GM19099 (cell line): ENCODE data around the gene FCHSD1.

ENCODE experiments used
- POLR2A ChIP-seq: IDR thresholded peaks from 3 replicates; pipeline ENCODE4 v1.6.1; 2011; ENCODE audit warnings: low read depth; ENCODE audit not compliant: insufficient read length; ENCODE audit errors: extremely low read depth

The FCHSD1 gene

DNA sequence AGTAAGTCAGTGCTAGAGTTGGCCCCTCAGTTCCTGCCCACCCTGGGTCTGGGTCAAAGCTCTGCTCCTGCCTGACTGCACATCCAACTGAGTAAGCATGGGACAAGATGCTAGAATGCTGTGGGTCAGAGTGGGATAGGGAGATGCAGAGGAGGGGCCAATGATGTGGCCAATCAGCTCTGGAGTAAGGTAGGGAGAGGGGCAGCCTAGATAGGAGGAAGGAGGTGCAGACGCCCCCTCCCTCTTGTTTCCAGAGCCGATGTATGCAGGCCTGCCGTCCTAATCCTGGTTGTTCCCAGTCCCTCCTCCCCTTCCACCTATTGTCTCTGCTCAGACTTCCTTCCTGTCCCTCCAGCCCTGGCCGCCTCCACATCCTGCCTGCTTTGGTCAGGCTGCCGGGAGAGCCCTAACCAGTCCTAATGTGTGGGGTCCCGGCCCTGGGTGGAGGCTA lies 29.6 kb upstream of the FCHSD1 start:
- no peak for TF ChIP-seq POLR2A

DNA sequence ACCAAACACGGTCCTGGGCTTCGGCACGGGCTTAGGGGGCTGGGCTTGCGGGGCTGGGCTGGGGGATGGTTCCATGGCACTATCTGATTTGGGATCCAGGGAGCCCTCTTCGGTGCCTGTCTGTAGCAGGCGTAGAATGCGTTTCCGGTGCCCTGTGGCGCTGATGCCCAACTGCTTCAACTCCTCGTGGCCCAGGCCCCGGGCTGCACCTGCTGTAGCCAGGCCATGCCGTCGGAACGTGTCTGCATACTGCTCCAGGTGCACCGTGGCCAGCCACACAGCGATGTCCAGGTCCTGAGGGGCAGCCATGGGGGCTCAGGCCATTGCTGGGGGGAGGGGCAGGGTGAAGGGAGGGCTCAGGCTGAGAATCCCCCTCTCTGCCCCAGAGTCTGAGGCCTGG lies 29.0 kb upstream of the FCHSD1 start:
- TF ChIP-seq POLR2A: no peak

GRCh38 chr5:141677415-141677814 lies 26.2 kb upstream of the FCHSD1 start:
- no peak for TF ChIP-seq POLR2A

GRCh38 chr5:141675672-141676071 lies 24.5 kb upstream of the FCHSD1 start:
- no peak for TF ChIP-seq POLR2A

GRCh38 chr5:141674747-141675146 lies 23.5 kb upstream of the FCHSD1 start:
- TF ChIP-seq POLR2A: no peak

DNA sequence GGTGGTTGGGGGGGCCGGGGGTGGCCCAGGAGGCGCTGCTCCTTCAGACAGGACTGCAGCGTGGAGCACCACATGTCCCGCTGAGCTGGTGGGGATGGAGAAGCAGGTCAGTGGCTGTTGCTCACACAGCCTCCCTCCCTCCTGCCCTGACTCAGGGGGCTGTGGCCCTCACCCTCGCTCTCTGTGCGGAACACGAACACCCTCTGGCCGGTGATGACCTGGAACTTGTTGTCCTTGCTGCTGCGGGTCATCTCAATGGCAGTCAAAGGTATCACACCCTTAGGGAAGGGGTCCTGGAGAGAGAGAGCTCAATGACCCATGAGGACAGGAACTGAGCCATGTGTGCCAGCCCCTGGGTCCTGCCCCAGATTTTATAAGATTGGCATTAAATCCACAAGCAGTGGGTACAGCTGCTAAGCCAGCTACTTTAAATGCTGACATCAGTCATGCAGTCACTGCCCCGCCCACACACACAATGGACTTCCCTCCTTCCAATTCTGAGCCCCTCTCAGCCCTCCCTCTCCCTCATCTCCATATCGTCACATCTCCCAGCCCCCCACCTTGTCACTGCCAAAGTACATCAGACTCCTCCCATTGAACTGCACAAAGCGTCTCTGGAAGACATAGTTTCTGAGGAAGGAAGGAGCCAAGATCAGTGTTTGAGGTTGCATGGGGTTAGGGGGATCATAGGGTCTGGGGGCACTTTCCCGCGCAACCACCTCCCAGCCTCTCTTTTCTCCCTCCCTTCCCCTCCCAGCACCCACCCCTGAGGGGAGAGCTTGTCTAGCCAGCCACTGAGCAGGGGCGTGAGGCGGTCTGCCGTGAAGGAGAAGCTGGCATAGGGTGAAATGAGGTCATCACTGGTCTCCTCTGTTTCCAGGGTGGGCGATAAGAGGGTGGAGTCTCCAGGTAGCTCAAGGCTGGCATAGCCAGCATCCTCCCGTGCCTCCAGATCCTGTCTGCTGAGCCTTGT lies 21.9 kb upstream of the FCHSD1 start:
- no peak for TF ChIP-seq POLR2A

GRCh38 chr5:141672071-141672840 lies 21.0 kb upstream of the FCHSD1 start:
- no peak for TF ChIP-seq POLR2A

DNA sequence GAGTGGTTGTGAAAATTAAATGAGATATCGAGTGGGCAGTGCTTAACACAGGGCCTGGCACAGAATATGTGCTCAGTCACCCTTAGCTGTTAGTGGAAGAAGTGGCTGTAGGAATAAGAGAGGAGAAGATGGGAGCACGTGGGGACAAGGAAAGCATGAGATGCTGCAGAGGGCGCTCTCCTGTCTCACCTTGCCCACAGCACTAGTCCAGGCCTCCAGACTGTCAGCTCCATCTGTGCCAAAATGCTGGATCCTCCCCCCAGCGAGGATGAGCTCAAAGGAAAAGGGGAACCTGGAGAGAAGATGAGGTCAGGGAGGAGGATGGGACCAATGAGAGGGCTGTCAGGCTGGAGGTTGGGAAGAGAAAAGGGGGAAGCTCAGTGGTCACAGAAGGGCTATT lies 18.3 kb upstream of the FCHSD1 start:
- no peak for TF ChIP-seq POLR2A

- TF ChIP-seq POLR2A: no peak
These were observed 17.5 kb upstream of the FCHSD1 start for GRCh38 chr5:141668601-141669265.

- TF ChIP-seq POLR2A: no peak
These were observed 15.1 kb upstream of the FCHSD1 start for GRCh38 chr5:141665995-141666940.

GRCh38 chr5:141664733-141665461 lies 13.7 kb upstream of the FCHSD1 start:
- TF ChIP-seq POLR2A: no peak

DNA sequence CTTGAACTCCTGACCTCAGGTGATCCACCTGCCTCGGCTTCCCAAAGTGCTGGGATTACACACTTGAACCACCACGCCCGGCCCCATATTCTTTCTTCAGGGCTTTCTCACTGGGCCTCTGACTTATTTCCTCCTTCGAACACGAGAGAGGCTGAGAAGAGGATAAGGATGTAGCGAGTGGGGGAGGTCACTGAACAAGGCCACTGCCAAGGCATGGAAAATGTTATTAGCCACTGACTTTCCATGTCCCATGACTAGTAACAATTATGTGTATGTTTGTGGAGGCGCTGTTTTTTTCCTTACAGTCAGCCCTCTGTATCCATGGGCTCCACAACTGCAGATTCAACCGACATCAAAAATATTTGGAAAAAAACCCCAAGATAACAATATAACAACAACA lies 12.3 kb upstream of the FCHSD1 start:
- no peak for TF ChIP-seq POLR2A

DNA sequence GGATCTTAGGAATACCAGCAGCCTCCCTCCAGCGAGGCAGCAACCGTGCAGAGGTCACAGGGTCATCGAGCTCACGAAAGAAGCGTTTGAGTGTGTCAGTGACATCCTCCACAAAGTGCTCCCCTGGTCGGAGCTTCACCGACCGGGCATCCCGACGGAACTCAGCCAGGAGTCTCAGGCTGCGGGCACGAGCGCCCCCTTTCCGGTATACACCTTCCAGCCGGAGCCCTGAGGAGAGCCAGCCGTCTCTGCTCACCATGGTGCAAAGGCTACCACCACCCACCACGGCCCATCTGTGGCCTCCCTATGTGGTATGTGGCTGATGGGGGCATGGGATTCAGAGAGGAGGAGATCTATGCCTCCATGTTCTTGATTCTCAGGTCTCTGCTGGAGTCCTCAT lies 10.8 kb upstream of the FCHSD1 start:
- TF ChIP-seq POLR2A: no peak

GRCh38 chr5:141657937-141658545 lies 6.8 kb upstream of the FCHSD1 start:
- no peak for TF ChIP-seq POLR2A

- no peak for TF ChIP-seq POLR2A
These were observed 6.2 kb upstream of the FCHSD1 start for GRCh38 chr5:141657404-141657803.
